HepG2 (cell line): ENCODE measurements around the gene FRMD3. TPM values are rescaled to one million over a fixed set of nuclear protein-coding genes. Genes with fewer than 3 reads are reported as not detected.

ENCODE experiments used
- ATAC-seq: fragments of 200-7000 bp; cut with Tn5 transposase; 3 replicates; pipeline ENCODE4 v1.9.1; 2020; ENCODE audit warnings: mild to moderate bottlenecking, moderate library complexity
- BruUV-seq: library from RNA; stranded (reverse); fragments of 400-500 nt; replicated peaks from 2 replicates; lab custom pipeline; 2021; lab: Mats Ljungman, UMichigan
- CTCF ChIA-PET: fragments of 300-600 bp; formaldehyde crosslinking; extraction: SDS; loops from one replicate; lab custom pipeline; 2021; ENCODE audit warnings: low total read pairs, inconsistent platforms, low intra/inter-chr PET ratio; lab: Yijun Ruan, JAX
- POLR2A ChIA-PET: fragments of 350-600 bp; sonication (Branson Sonifier 250); formaldehyde crosslinking; loops from one replicate; lab custom pipeline; 2020; ENCODE audit warnings: antibody characterized with exemption, inconsistent platforms; lab: Yijun Ruan, JAX
- DNase-seq: peaks from one replicate; pipeline ENCODE4 v3.0.0-alpha.2; 2015; ENCODE audit warnings: low spot score
- FAIRE-seq: peaks from 3 replicates; lab custom pipeline; 2011; peaks lifted over from hg19 to GRCh38; lab: Jason Lieb, UNC
- H2AFZ ChIP-seq: one replicate; pipeline ENCODE4 v1.6.1; 2011; ENCODE audit warnings: low read length, inconsistent platforms
- H3K27ac ChIP-seq: fragments of 300-600 bp; 3 replicates; pipeline ENCODE4 v1.8.0; 2011; ENCODE audit warnings: mixed run types, mild to moderate bottlenecking, mixed read lengths, low read length, inconsistent platforms; ENCODE audit not compliant: insufficient read depth; ENCODE audit errors: extremely low read length
- H3K27me3 ChIP-seq, 2 experiments: fragments of 200-600 bp in 1 of 2; 2 replicates in 1 of 2; 3 replicates in 1 of 2; pipeline versions ENCODE4 v1.6.0 to v1.8.0; 2011; ENCODE audit warnings: low read length in 2 of 2, mild to moderate bottlenecking in 2 of 2, moderate library complexity in 2 of 2, inconsistent platforms in 1 of 2; ENCODE audit not compliant: insufficient read depth in 2 of 2, control insufficient read depth in 1 of 2
- H3K36me3 ChIP-seq, 2 experiments: fragments of 200-600 bp in 1 of 2; replicated peaks in 1 of 2; 2 replicates in 1 of 2; 3 replicates in 1 of 2; pipeline versions ENCODE4 v1.5.1 to v1.8.0; 2011; ENCODE audit warnings: low read length in 2 of 2, inconsistent platforms in 1 of 2; ENCODE audit not compliant: insufficient read depth in 2 of 2, control insufficient read depth in 1 of 2
- H3K4me1 ChIP-seq: 2 replicates; pipeline ENCODE4 v1.5.1; 2012; ENCODE audit warnings: low read length, inconsistent platforms; ENCODE audit not compliant: insufficient read depth
- H3K4me2 ChIP-seq: 2 replicates; pipeline ENCODE4 v1.6.0; 2011; ENCODE audit warnings: low read depth, low read length, inconsistent platforms
- H3K4me3 ChIP-seq, 3 experiments: fragments of 200-600 bp in 1 of 3; sonication (generic), shearing (Covaris generic) in 1 of 3; replicated peaks in 1 of 3; 2 replicates each; pipeline ENCODE4 v1.5.1; 2011 to 2016; ENCODE audit warnings: low read length in 3 of 3, inconsistent platforms in 2 of 3, low read depth in 2 of 3, mild to moderate bottlenecking in 2 of 3, control low read depth in 1 of 3, mixed read lengths in 1 of 3; ENCODE audit not compliant: insufficient read depth in 1 of 3
- H3K79me2 ChIP-seq: one replicate; pipeline ENCODE4 v1.6.1; 2011; ENCODE audit warnings: low read length, inconsistent platforms; ENCODE audit not compliant: insufficient read depth
- H3K9ac ChIP-seq: 2 replicates; pipeline ENCODE4 v1.6.0; 2011; ENCODE audit warnings: mild to moderate bottlenecking, low read depth, low read length, inconsistent platforms; ENCODE audit not compliant: insufficient read depth
- H3K9me3 ChIP-seq: 2 replicates; pipeline ENCODE4 v1.5.1; 2012; ENCODE audit warnings: mild to moderate bottlenecking, low read length
- H4K20me1 ChIP-seq: 2 replicates; pipeline ENCODE4 v1.6.0; 2011; ENCODE audit warnings: inconsistent platforms, mild to moderate bottlenecking, low read length, moderate library complexity; ENCODE audit not compliant: insufficient read depth
- CEBPG ChIP-seq: IDR thresholded peaks from 2 replicates; pipeline ENCODE4 v1.6.1; 2016
- EEA1 ChIP-seq: sonication (generic); formaldehyde crosslinking; IDR thresholded peaks from 2 replicates; pipeline ENCODE4 v1.5.1; 2020; ENCODE audit warnings: mild to moderate bottlenecking, missing genetic modification reagents, borderline replicate concordance
- EHMT2 ChIP-seq: fragments of 200-600 bp; sonication (generic); IDR thresholded peaks from 2 replicates; pipeline ENCODE4 v1.7.0; 2017; ENCODE audit warnings: antibody characterized with exemption, low read depth, low read length, borderline replicate concordance
- ELF3 ChIP-seq: IDR thresholded peaks from 2 replicates; pipeline ENCODE4 v1.6.1; 2016; ENCODE audit warnings: missing genetic modification reagents, missing compliant biosample characterization
- HOXA9 ChIP-seq: sonication (generic); formaldehyde crosslinking; IDR thresholded peaks from 2 replicates; pipeline ENCODE4 v1.8.1; 2022; ENCODE audit warnings: missing genetic modification reagents, mild to moderate bottlenecking, moderate library complexity, borderline replicate concordance
- IKZF4 ChIP-seq: sonication (generic); formaldehyde crosslinking; IDR thresholded peaks from 2 replicates; pipeline ENCODE4 v1.5.1; 2020; ENCODE audit warnings: borderline replicate concordance, mild to moderate bottlenecking, low read depth, missing genetic modification reagents; ENCODE audit errors: not compliant biosample characterization
- KMT2A ChIP-seq: sonication (generic); formaldehyde crosslinking; IDR thresholded peaks from 2 replicates; pipeline ENCODE4 v1.4.0; 2020; ENCODE audit warnings: missing genetic modification reagents
- MAFF ChIP-seq: IDR thresholded peaks from 2 replicates; pipeline ENCODE4 v1.6.1; 2011; ENCODE audit warnings: low read depth, low read length, improper control_type of control experiment
- MEIS1 ChIP-seq: sonication (generic); formaldehyde crosslinking; IDR thresholded peaks from 2 replicates; pipeline ENCODE4 v1.9.0; 2021; ENCODE audit warnings: mild to moderate bottlenecking, missing genetic modification reagents, moderate library complexity, borderline replicate concordance
- PCBP2 ChIP-seq: fragments of 200-400 bp; formaldehyde crosslinking; optimal IDR thresholded peaks from 2 replicates; pipeline ENCODE3; 2018; ENCODE audit warnings: low read length, low read depth; ENCODE audit not compliant: poor library complexity, severe bottlenecking
- TCF12 ChIP-seq, 2 experiments: fragments of 450-650 bp in 1 of 2; sonication (generic) in 1 of 2; formaldehyde crosslinking in 1 of 2; IDR thresholded peaks; 2 replicates each; pipeline versions ENCODE4 v1.6.1 to v1.8.0; 2017 to 2022; ENCODE audit warnings: antibody characterized with exemption in 1 of 2, mild to moderate bottlenecking in 1 of 2, missing genetic modification reagents in 1 of 2, moderate library complexity in 1 of 2
- TRIM24 ChIP-seq: sonication (generic); formaldehyde crosslinking; IDR thresholded peaks from 2 replicates; pipeline ENCODE4 v1.8.0; 2022; ENCODE audit warnings: mild to moderate bottlenecking, missing genetic modification reagents
- TSC22D2 ChIP-seq: sonication (generic); formaldehyde crosslinking; IDR thresholded peaks from 2 replicates; pipeline ENCODE4 v1.5.1; 2020; ENCODE audit warnings: missing genetic modification reagents, mild to moderate bottlenecking, borderline replicate concordance
- ZBTB42 ChIP-seq: sonication (generic); formaldehyde crosslinking; IDR thresholded peaks from 2 replicates; pipeline ENCODE4 v1.5.0; 2020; ENCODE audit warnings: mild to moderate bottlenecking, missing genetic modification reagents
- ZBTB8A ChIP-seq: sonication (generic); formaldehyde crosslinking; IDR thresholded peaks from 2 replicates; pipeline ENCODE4 v1.4.0; 2020; ENCODE audit warnings: mild to moderate bottlenecking, low read depth, missing genetic modification reagents, borderline replicate concordance
- ZKSCAN8 ChIP-seq: IDR thresholded peaks from 2 replicates; pipeline ENCODE4 v1.6.1; 2016; ENCODE audit warnings: borderline replicate concordance, missing genetic modification reagents, missing compliant biosample characterization
- ZNF275 ChIP-seq: sonication (generic); formaldehyde crosslinking; IDR thresholded peaks from 2 replicates; pipeline ENCODE4 v1.8.0; 2022; ENCODE audit warnings: missing genetic modification reagents, mild to moderate bottlenecking, inconsistent platforms, borderline replicate concordance
- ZNF326 ChIP-seq: sonication (generic); formaldehyde crosslinking; IDR thresholded peaks from 2 replicates; pipeline ENCODE4 v1.4.0; 2020; ENCODE audit warnings: missing genetic modification reagents, borderline replicate concordance
- ZNF772 ChIP-seq: sonication (generic); formaldehyde crosslinking; IDR thresholded peaks from 2 replicates; pipeline ENCODE4 v1.5.0; 2020; ENCODE audit warnings: mild to moderate bottlenecking, missing genetic modification reagents
- ZNF839 ChIP-seq: sonication (generic); formaldehyde crosslinking; IDR thresholded peaks from 2 replicates; pipeline ENCODE4 v1.4.0; 2020; ENCODE audit warnings: missing genetic modification reagents, mild to moderate bottlenecking, borderline replicate concordance
- ZSCAN20 ChIP-seq: sonication (generic); formaldehyde crosslinking; IDR thresholded peaks from 2 replicates; pipeline ENCODE4 v1.4.0; 2020; ENCODE audit warnings: missing genetic modification reagents, mild to moderate bottlenecking, borderline replicate concordance
- whole genome bisulfite sequencing: methylation state at CpG from one replicate; pipeline ENCODE4 v1.1.6; 2017; ENCODE audit warnings: low lambda C conversion rate; 5-methylcytosine and 5-hydroxymethylcytosine counted together
- in situ Hi-C: cut with HindIII; loops from 2 replicates; pipeline ENCODE4 v1.10.0; 2017; ENCODE audit warnings: low pct_unique_long_range_greater_than_20kb; ENCODE audit not compliant: extremely low pct_ligation_motif_present
- intact Hi-C: fragments of 100-400 bp; cut with micrococcal nuclease; formaldehyde crosslinking; loops from one replicate; pipeline ENCODE4 v1.10.0; 2022; ENCODE audit not compliant: unreplicated experiment
- polyA plus RNA-seq, 8 experiments: library from polyadenylated mRNA; depleted of rRNA in 3 of 8; stranded (reverse) in 7 of 8; unstranded in 1 of 8; fragments of >200 nt; fragmentation: Illumina TruSeq in 4 of 8; extraction: Trizol in 4 of 8; gene quantifications; 2 replicates each; pipeline versions ENCODE4 v1.2.1 to v1.2.3, GENCODE V29; 2011 to 2016; ENCODE audit warnings: low read depth in 4 of 8, missing spikeins in 1 of 8, mixed read lengths in 1 of 8; ENCODE audit not compliant: insufficient read depth in 1 of 8
- total RNA-seq, 5 experiments: library from RNA; depleted of rRNA; stranded (reverse); fragments of >200 nt; fragmentation: Illumina TruSeq; extraction: Trizol; gene quantifications; 2 replicates each; pipeline ENCODE4 v1.2.3, GENCODE V29; 2016; ENCODE audit warnings: low read depth in 1 of 5
- TF ChIP-seq, protein P1 (sequence below): sonication (generic); formaldehyde crosslinking; IDR thresholded peaks from 2 replicates; pipeline ENCODE4 v1.4.0; 2020; ENCODE audit warnings: missing genetic modification reagents
- TF ChIP-seq, protein P2 (sequence below): sonication (generic); formaldehyde crosslinking; IDR thresholded peaks from 2 replicates; pipeline ENCODE4 v1.5.0; 2020; ENCODE audit warnings: missing genetic modification reagents

Gene FRMD3
- total and polyA plus RNA-seq, 2 of the 13 experiments (the other 11 are each of a cell fraction or from before 2014, with no cell fraction given), result 3.2 to 7.7 TPM

- TF ChIP-seq ZNF839 (no peak), ZKSCAN8 (CRISPR knock-in tag) (no peak), TCF12 (IDR thresholded peaks at IDR 0.05) (no peak), TCF12 (CRISPR knock-in tag; IDR thresholded peaks at IDR 0.05) (no peak), CEBPG (CRISPR knock-in tag) (no peak), ZSCAN20 (CRISPR knock-in tag) (no peak), ZNF326 (no peak), EEA1 (CRISPR knock-in tag) (no peak), MEIS1 (no peak), ZBTB8A (no peak), HOXA9 (CRISPR knock-in tag) (no peak), IKZF4 (CRISPR knock-in tag) (no peak)
These were observed 251.2 kb downstream of the FRMD3 start (continued) for GRCh38 chr9:83287021-83287420.

DNA sequence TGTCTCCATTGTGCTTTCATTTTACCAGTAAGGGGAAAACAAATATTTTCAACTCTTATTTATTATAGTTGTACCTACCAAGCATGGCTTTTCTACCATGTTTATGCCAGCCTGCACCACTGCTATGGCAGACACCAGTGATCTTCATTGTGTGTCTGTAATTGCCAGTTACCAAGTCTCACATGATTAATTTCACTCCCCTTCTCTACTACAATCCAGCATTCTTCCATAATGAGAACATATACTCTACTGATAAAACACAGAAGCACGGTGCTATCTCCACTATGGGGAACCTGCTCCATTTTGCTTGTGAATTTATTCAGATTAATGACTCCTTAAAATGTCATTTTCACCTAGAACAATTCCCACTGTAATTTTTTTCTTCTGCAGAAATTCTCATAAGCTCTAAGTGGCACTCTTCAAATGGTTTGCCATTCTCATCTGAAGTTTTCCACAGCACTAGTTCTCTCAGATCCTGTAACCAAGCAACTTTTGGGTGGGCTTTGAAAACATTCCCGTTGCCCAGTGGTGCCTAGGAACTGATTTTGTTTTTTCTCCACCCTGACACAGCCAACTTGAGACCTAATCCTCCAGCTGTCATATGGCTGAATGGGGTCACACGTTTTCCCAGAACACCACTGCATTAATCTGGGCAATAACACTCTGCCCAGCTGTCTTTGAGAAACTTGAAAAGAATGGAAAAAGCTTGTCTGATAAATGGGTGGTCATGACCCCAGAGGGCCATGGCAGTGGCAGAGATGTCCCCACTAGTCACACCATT lies 252.6 kb downstream of the FRMD3 start:
- Histone ChIP-seq H3K36me3 (peaks cover 0 to 4% of the 10 kb centered on the region in 2 experiments; a peak in 3 of 5 replicates), H4K20me1 (no peaks in the 10 kb centered on the region), H3K27ac (no peak overlapping the region), H3K4me3 (no peak overlapping the region), H3K4me2 (no peak overlapping the region), H3K9me3 (no peaks in the 10 kb centered on the region), H3K27me3 (no peaks in the 10 kb centered on the region), H3K79me2 (no peaks in the 10 kb centered on the region), H2AFZ (no peak overlapping the region), H3K4me1 (no peaks in the 10 kb centered on the region), H3K9ac (no peak overlapping the region)
- ATAC-seq (no peak), FAIRE-seq (no peak), DNase-seq (no peak)
- 76% methylated on average over 3 of the region's 3 CpGs for WGBS
- intact Hi-C loops (no loop called here), in situ Hi-C loops (no loop called here)
- CTCF ChIA-PET, result no interaction called here
- POLR2A ChIA-PET, result no interaction called here
- BruUV-seq, result no TSS peak
- TF ChIP-seq TSC22D2 (CRISPR knock-in tag), result no peak
- TF ChIP-seq PCBP2, result no peak
- no peak for TF ChIP-seq EHMT2
- TF ChIP-seq ZNF275, result no peak
- TF ChIP-seq, protein P1, sequence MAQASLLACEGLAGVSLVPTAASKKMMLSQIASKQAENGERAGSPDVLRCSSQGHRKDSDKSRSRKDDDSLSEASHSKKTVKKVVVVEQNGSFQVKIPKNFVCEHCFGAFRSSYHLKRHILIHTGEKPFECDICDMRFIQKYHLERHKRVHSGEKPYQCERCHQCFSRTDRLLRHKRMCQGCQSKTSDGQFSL (CRISPR knock-in tag), result no peak
- TF ChIP-seq, protein P2, sequence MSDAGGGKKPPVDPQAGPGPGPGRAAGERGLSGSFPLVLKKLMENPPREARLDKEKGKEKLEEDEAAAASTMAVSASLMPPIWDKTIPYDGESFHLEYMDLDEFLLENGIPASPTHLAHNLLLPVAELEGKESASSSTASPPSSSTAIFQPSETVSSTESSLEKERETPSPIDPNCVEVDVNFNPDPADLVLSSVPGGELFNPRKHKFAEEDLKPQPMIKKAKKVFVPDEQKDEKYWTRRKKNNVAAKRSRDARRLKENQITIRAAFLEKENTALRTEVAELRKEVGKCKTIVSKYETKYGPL (CRISPR knock-in tag), result no peak
- TF ChIP-seq ZNF772 (CRISPR knock-in tag), result no peak
- no peak for TF ChIP-seq ZBTB42 (CRISPR knock-in tag)
- no peak for TF ChIP-seq ELF3
- TF ChIP-seq KMT2A (CRISPR knock-in tag), result no peak
- TF ChIP-seq MAFF, result no peak
- TF ChIP-seq TRIM24 (CRISPR knock-in tag), result no peak
